Hematopoietic multipotent progenitor cell (in vitro differentiated cells): ENCODE results near the gene CFAP20DC. TPM values are rescaled to one million over a fixed set of nuclear protein-coding genes. Genes with fewer than 3 reads are reported as not detected.
"Not testable (repeated sequence)": the region's sequence is repeated elsewhere in the genome, so short reads cannot be mapped to it uniquely, and the experiment has no call there.

ENCODE experiments used
- DNase-seq, 3 donors: peaks; one replicate each; pipeline ENCODE4 v3.0.0-alpha.2; 2011 to 2015; ENCODE audit warnings: low read depth in 2 of 3, low spot score in 2 of 3
- total RNA-seq: library from RNA; depleted of rRNA; stranded (reverse); fragments of >200 nt; gene quantifications from one replicate; pipeline ENCODE4 v1.2.3, GENCODE V29; 2012

Gene CFAP20DC
- total RNA-seq, 1 donor: 1.1 TPM

DNA sequence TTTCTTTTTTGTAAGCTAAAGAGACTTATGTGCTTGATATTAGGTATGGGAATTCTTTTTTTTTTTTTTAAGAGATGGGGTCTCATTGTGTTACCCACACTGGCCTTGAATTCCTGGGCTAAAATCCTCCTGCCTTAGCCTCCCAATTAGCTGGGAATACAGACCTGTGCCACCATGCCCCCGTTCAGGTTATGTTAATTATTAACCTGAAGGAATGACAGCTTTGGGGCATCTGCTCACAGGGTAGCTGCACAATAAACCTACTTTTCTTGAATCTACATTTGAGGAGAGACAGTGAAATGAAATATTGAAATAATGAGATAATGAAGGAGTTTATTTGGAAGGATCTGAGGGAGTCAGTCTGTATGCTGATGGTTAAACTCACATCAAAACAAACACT lies 225.0 kb downstream of the CFAP20DC start:
- DNase-seq: no peak

DNA sequence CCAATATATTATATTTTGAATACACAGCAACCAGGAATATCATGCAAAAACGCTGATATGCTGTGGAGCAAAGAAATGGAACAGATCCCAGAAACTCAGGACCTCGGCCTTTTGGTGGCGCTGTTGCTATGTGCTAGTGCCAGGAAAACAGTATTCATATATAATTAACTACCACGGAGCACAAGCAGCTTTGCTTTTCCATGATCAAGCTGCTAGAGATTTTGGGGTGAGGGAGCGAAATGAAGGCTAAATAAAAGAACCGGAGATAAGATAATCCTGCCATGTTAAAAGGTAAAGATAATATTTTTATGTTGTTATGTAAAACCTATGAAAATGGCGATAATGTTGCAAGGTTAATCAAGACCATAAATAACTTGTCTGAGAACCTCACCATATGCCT lies 225.5 kb downstream of the CFAP20DC start:
- peak in 2 of 3 donors; percentile 54 to 75 for DNase-seq

DNA sequence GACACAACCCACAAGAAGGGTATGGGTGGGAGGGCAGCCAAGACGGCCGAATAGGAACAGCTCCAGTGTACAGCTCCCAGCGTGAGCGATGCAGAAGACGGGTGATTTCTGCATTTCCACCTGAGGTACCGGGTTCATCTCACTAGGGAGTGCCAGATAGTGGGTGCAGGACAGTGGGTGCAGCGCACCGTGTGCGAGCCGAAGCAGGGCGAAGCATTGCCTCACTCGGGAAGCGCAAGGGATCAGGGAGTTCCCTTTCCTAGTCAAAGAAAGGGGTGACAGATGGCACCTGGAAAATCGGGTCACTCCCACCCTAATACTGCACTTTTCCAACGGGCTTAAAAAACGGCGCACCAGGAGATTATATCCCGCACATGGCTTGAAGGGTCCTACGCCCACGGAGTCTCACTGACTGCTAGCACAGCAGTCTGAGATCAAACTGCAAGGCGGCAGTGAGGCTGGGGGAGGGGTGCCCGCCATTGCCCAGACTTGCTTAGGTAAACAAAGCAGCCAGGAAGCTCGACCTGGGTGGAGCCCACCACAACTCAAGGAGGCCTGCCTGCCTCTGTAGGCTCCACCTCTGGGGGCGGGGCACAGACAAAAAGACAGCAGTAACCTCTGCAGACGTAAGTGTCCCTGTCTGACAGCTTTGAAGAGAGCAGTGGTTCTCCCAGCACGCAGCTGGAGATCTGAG lies 243.1 kb downstream of the CFAP20DC start:
- DNase-seq: not testable (repeated sequence)

DNA sequence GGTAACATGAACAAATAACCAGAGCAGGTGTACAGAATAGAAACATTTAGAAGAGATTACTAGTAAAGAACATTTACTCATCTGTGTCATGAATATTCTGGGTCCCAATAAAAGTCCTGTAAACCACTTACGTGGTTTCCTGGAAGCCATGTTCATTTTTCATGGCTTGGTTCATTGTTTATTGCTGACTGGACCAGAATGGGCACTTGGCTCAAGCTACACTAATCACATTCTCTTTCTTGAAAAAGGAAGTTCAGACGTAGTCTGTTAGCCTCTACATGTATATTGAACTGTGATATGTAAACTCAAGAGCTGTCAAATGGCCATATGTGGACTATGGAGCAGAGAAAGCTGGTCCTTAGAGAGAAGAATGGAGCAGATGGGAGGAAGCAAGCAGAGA lies 244.9 kb downstream of the CFAP20DC start:
- no peak for DNase-seq

DNA sequence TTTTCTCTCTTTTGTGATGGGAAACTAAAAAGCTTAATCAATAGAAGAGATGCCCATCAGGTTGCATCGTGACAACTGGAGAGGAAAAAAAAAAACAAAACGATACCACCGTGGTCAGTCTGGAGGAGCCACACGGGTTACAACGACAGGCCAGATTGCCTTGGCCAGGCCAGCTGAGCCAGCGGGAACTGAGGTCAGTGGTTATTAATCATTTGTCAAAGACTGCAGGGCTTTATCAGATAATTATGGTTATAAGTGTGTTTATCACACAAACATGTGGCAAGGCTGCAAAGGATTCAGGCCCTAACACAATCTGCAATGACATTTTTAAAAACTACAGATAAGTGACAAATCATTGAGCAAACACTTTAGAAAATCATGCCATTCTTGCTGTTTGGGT lies 248.3 kb downstream of the CFAP20DC start:
- no peak for DNase-seq

DNA sequence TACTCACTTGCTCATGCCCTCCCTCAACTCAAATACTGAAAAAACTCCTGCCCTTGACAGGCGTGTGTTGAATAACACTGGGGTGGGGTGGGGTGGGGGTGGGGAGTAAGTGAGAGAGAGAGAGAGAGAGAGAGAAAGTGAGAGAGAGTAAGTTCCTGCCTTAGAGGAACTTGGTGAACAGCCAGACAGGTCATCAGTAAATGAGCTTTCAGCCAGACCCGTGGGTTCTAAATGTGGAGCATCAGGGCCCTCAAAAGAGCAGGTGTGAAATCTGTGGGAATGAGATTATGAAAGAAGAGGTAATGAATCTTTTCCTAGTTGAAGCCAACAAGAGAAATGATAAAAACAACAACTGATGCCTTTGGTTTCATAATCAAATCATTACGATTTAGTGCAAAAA lies 248.9 kb downstream of the CFAP20DC start:
- DNase-seq: peak in 1 of 3 donors; percentile 12

DNA sequence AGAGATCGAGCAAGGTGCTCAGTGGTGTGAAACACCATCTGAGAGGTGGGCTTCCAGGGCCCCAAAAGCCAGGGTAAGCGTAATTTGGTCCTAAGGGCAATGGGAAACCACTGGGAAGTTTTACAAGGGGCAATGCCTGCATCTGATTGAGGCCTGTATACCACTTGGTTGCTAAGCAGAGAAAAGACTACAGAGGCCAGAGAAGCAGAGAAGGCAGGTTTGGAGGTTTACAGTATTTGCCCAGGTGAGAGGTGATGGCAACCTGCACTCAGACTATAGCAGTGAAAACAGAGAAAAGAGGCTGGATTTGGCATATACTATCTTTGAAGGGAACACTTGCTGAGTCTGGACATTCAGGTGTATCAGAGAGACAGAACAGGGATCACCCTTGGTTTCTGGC lies 249.8 kb downstream of the CFAP20DC start:
- DNase-seq: no peak

DNA sequence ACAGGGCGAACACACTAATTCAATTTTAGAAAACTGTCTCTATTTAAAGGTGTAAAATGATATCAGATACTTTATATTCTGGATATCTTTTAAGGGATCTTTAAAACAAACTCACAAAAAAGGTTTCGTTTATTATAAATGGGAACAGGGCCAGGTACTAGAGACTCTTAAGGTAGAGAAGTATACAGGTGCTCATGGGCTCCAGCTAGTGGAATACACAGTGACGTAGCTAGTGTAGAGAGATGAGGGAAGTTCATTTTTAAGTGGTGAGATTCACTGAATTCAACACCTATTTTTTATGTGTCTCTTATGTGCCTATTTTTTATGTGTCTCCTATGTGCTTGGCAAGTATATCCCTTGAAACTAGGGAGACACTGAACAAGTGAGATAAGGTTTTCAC lies 250.6 kb downstream of the CFAP20DC start:
- DNase-seq: no peak

DNA sequence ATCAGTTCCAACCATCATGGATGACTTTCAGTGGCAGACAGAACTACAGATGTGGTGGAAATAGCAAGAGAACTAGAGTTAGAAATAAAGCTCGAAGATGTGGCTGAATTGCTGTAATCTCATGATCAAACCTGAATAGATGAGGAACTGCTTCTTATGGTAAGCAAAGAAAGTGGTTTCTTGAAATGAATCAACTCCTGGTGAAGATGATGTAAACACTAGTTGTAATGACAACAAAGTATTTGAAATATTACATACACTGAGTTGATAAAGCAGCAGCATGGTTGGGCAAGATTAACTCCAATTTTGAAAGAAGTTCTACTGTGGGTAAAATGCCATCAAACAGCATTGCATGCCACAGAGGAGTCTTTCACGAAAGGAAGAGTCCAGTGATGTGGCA lies 251.5 kb downstream of the CFAP20DC start:
- no peak for DNase-seq

DNA sequence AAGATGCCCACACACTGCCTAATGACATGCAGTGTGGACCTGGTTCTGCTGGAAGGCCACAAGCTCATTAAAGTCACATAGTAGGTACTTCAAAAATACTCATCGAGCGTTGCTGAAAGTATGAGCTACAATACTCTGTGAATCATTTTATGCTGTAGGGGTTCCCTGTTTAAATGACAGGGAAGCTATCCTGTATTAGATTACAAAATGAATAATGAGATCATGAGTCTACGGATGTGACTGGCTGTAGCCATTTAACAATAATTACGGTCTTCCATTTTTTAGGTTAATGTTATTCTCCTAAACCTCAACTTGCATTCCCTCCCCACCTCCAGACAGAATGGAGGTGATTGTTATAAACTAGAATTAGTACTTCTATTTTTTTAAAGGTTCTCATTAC lies 255.1 kb downstream of the CFAP20DC start:
- no peak for DNase-seq

DNA sequence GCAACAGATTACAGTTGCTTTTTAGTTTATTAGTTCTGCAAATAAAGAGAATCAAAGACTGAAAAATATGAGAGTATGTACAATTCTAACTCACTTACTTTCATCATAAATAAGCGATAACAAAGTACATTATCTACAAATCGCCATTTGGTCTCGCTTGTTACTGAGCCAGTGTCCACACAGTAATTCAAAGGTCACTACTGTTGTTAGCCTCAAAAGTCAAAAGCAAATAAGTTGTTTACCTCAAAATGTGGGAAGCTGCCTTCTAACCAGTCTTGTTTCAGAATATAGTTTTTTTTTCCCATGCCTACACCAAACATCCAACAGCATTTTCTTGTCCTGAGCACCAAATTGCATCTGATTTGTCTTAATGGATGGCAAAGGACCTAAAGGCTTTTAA lies 255.9 kb downstream of the CFAP20DC start:
- no peak for DNase-seq

DNA sequence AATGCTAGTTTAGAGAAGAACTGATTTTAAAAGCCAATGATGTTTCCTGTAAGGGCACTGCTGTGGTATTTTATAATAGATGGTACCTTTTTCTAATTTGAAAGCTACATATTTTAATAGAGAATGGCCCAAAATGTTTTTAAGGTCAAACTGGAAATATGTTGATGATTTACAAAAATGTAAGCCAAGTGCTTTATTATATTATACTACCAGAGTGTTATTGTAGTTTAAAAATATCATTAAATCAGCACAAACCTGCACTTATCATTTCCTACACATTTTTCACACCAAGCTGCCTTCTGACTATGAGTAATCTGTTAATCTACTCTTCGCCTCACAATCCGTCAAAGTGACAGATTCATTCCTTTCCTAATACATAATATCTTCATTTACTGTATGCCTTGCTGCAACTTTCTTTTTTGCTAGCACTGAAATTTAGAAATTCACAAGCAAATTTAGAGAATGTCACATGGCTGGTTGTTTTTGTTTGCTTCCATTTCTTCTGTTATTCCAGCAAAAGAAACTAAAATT lies 256.8 kb downstream of the CFAP20DC start:
- DNase-seq: peak in 1 of 3 donors; percentile 57

DNA sequence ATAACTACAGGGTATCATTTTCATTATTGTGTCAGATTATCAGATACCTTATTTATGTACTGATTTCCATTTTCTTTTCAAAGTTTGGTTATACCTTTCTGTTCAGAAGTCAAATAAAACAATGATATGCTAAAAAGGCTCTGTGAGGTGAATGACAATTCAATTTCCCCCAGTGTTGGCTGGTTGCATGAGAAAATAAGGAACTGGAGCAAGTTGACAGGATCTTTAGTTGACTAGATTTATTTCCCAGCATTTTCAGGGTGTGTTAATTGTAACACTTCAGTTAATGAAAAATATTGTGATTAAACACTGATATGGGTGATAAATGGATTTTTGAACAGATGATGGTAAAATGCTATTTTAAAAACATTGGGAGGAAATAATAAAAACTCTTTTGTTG lies 260.4 kb downstream of the CFAP20DC start:
- peak in 1 of 3 donors; percentile 49 for DNase-seq

DNA sequence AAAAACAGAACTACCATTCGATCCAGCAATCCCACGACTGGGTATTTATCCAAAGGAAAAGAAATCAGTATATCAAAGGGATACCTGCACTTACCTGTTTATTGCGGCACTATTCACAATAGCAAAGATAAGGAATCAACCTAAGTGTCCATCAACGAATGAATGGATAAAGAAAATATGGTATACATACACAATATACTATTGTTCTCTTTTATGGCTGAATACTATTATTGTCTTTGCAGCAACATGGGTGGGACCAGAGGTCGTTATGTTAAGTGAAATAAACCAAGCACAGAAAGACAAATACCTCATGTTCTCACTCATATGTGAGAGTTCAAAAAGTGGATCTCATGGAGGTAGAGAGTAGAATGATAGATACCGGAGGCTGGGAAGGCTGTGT lies 264.9 kb downstream of the CFAP20DC start:
- DNase-seq: no peak

DNA sequence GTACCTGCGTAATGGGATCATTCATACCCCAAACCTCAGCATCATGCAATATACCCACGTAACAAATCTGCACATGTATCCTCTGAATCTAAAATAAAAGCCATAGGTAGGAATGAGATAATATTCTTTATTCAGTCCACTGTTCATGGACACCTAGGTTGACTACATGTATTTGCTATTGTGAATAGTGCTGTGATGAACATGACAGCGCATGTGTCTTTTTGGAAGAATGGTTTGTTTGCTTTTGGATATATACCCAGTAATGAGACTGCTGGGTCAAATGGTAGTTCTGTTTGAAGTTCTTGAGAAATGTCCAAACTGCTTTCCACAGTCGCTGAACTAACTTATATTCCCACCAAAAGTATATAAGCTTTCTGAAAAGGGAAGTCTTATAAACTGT lies 265.4 kb downstream of the CFAP20DC start:
- no peak for DNase-seq

DNA sequence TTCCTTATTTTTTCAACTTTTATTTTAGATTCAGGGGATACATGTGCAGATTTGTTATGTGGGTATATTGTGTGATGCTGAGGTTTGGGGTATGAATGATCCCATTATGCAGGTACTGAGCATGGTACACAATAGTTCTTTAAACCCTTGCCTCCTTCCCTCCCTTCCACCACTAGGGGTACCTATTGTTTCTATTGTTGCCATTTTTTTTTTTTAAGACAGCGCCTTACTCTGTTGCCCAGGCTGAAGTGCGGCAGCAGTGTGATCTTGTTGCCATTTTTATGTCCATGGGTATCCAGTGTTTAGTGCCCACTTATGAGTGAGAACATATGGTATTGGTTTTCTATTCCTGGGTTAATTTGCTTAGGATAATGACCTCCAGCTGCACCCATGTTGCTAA lies 266.0 kb downstream of the CFAP20DC start:
- no peak for DNase-seq

DNA sequence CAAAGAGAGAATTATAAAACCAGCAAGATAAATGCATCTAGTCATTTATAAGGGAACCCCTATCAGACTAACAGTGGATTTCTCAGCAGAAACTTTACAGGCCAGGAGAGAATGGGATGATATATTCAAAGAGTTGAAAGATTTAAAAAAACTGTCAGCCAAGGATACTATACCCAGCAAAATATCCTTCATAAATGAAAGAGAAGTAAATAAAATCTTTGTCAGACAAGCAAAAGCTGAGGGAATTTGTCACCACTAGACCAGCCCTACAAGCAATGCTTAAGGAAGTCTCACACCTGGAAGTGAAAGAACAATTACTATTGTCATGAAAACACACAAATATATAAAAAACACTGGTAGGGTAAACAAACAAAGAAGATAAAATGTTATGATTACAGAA lies 269.9 kb downstream of the CFAP20DC start:
- peak in 2 of 3 donors; percentile 26 to 66 for DNase-seq

DNA sequence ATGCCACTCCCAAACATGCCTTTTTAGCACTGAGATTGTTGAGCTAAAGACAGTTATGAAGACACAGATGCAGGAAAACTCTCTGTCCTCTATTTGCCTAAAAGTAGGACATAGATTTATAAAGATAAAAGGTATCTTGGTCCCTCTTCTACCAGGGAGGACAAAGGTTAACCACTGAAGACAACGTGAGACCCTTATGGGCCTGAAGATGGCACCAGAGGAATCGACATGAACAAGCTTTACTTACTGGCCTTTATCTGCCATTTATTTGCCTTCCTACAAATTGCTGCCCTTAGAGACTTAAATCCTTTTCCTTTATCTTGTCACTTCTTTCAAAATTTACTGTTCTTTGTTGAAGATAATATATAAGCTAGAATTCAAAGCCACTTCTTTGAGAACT lies 273.6 kb downstream of the CFAP20DC start:
- DNase-seq: no peak

DNA sequence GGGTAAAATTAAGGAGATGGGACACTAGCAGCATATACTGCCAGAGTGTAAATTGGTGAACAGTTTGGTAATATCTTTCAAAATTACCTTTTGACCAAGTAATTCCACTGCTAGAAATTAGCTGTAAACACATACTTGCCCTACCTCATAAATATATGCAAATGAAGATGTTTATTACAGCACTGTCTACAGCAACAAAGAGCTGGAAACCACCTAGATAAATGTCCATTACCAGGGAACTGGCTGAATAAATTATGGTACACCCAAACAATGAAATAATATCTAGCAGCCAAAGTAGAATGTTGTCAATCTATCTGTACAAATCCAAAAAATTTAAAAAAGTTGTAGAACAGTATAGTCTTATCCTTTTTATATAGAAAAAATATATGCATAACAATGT lies 277.4 kb downstream of the CFAP20DC start:
- DNase-seq: no peak

DNA sequence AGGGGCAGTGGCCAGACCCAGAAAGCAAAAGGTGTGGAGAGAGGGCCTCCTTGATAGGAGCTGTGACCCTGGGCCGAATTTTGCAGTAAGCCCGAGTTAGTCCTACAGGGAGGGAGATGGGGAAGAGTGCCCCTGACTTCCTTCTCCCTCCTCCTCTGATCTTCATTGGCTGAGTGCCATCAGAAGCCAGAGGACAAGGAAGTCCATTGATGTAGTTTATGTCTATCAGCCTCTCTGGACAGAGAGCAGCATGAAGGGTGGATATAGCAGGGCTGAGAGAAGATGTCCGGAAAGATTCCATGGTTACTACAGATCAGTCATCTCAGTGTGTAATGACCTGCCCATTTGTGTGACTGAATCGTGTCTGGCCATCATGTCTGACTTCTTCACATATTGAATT lies 280.8 kb downstream of the CFAP20DC start:
- no peak for DNase-seq

DNA sequence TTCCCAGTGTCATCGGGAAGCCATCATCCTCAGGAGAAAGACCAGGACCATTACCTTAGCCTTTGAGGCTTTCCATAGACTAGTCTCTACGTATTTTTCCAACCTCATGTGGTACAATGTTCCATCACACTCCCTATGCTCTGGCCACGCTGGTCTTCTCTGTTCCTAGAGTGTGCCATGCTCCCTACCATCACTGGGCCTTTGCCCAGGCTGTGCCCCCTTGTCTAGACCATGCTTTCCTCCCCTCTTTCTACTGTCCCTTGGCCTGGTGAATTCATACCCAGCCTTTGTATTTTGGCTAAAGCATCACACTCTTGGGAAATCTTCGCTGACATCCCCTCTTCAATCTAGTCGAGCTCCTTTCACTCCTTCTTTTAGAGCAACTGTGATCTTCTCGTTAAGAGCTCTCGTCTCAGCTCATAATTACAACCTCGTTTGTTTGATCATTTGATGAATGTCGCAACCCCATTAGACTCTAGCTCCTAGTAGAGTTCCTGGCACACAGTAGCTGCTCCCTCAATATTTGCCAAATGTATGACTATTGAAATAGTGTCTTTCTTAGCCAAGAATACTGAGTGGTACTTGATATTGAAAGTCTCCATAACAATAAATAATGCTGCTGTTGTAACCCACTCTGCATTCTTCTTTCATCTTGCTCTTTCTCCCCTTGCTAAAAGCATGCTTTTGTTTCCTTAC lies 283.1 kb downstream of the CFAP20DC start:
- DNase-seq: no peak

DNA sequence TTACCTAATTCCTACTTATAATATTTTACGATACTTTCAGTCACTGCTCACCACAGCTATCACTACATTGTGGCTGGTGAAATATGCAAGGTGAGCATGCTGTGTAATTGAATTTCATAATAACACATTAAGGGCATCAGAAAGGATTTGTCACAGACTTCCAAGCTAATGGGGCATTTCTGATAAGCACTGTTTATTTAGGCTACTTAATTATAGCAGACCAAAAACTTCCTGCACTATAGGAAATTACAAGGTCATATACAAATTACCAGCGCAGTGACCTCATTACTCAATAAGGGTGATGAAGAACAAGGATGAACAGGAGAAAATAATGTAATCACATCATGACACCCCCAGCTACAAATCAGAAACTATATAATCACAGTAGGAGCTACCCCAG lies 294.7 kb downstream of the CFAP20DC start:
- DNase-seq: no peak
